ENCODE results near the gene MOCS1. TPM values are rescaled to one million over a fixed set of nuclear protein-coding genes. Genes with fewer than 3 reads are reported as not detected.
"Not testable (repeated sequence)": the region's sequence is repeated elsewhere in the genome, so short reads cannot be mapped to it uniquely, and the experiment has no call there.

The MOCS1 gene
- total and polyA plus RNA-seq, 2 donors: 1.7 to 4.2 TPM

DNA sequence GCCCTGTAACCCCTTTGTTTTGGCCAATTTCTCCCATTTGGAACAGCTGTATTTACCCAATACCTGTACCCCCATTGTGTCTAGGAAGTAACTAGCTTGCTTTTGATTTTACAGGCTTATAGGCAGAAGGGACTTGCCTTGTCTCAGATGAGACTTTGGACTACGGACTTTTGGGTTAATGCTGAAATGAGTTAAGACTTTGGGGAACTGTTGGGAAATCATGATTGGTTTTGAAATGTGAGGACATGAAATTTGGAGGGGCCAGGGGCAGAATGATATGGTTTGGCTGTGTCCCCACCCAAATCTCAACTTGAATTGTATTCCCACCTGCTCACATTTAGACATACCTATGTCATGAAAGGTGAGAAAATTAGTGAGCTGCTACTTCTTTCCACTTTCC is 38.5 kb upstream of the MOCS1 start:
- H3K4me1 ChIP-seq (ENCODE audit: control insufficient read depth in 2 of 2, insufficient read depth in 2 of 2, low read length in 2 of 2); DNase-seq (ENCODE audit: low read depth in 6 of 9, low spot score in 9 of 9); H3K27me3 ChIP-seq (ENCODE audit: control insufficient read depth in 2 of 2, insufficient read depth in 1 of 2, low read length in 1 of 2); H3K4me3 ChIP-seq (ENCODE audit: low read length in 2 of 2); H3K27ac ChIP-seq (ENCODE audit: low read depth in 1 of 2, low read length in 1 of 2); H3K36me3 ChIP-seq (ENCODE audit: control insufficient read depth in 2 of 2, insufficient read depth in 2 of 2, low read length in 1 of 2); H3K9me3 ChIP-seq (ENCODE audit: control insufficient read depth in 2 of 2, insufficient read depth in 1 of 2, low read length in 1 of 2): not testable (repeated sequence)
- WGBS: 98% methylated on average over 1 of the region's 1 CpG

GRCh38 chr6:39971131-39971530 is 36.9 kb upstream of the MOCS1 start:
- 92% methylated on average over 5 of the region's 5 CpGs for whole genome bisulfite sequencing
- H3K9me3 ChIP-seq (ENCODE audit: control insufficient read depth in 2 of 2, insufficient read depth in 1 of 2, low read length in 1 of 2); H3K4me3 ChIP-seq (ENCODE audit: low read length in 2 of 2); DNase-seq (ENCODE audit: low read depth in 6 of 9, low spot score in 9 of 9); H3K27ac ChIP-seq (ENCODE audit: low read depth in 1 of 2, low read length in 1 of 2); H3K4me1 ChIP-seq (ENCODE audit: control insufficient read depth in 2 of 2, insufficient read depth in 2 of 2, low read length in 2 of 2); H3K36me3 ChIP-seq (ENCODE audit: control insufficient read depth in 2 of 2, insufficient read depth in 2 of 2, low read length in 1 of 2); H3K27me3 ChIP-seq (ENCODE audit: control insufficient read depth in 2 of 2, insufficient read depth in 1 of 2, low read length in 1 of 2): not testable (repeated sequence)

DNA sequence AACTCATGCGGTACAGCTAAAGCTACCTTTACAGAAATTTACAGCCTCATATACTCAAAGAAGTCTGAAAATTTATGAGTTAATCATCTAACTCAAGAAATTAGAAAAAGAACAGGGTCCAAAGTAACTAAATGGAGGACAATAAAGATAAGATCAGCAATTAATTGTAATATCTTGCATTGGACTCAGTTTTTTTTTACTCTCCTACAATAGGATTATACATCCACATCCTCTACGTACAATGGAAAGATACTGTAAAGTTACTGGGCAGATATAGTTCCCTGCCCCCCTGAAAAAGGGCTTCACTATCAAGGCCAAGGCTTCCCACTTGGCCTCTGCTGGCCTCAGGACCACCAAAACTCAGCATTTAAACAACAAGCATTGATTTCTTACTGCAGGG is 31.5 kb upstream of the MOCS1 start:
- no peaks in the 10 kb centered on the region for H3K9me3 ChIP-seq (ENCODE audit: control insufficient read depth in 2 of 2, insufficient read depth in 1 of 2, low read length in 1 of 2)
- WGBS: 97% methylated on average over 2 of the region's 2 CpGs
- H3K4me3 ChIP-seq (ENCODE audit: low read length in 2 of 2): no peak overlapping the region
- no peak for DNase-seq (ENCODE audit: low read depth in 6 of 9, low spot score in 9 of 9)
- H3K27ac ChIP-seq (ENCODE audit: low read depth in 1 of 2, low read length in 1 of 2): no peak overlapping the region
- no peaks in the 10 kb centered on the region for H3K4me1 ChIP-seq (ENCODE audit: control insufficient read depth in 2 of 2, insufficient read depth in 2 of 2, low read length in 2 of 2)
- H3K27me3 ChIP-seq (ENCODE audit: control insufficient read depth in 2 of 2, insufficient read depth in 1 of 2, low read length in 1 of 2): peaks cover 3 to 6% of the 10 kb centered on the region in 2 donors
- no peaks in the 10 kb centered on the region for H3K36me3 ChIP-seq (ENCODE audit: control insufficient read depth in 2 of 2, insufficient read depth in 2 of 2, low read length in 1 of 2)

- no peaks in the 10 kb centered on the region for H3K36me3 ChIP-seq (ENCODE audit: control insufficient read depth in 2 of 2, insufficient read depth in 2 of 2, low read length in 1 of 2)
- WGBS: 50% methylated on average over 2 of the region's 2 CpGs
- no peaks in the 10 kb centered on the region for H3K9me3 ChIP-seq (ENCODE audit: control insufficient read depth in 2 of 2, insufficient read depth in 1 of 2, low read length in 1 of 2)
- H3K27me3 ChIP-seq (ENCODE audit: control insufficient read depth in 2 of 2, insufficient read depth in 1 of 2, low read length in 1 of 2): peaks cover 3% of the 10 kb centered on the region in 2 donors
- no peaks in the 10 kb centered on the region for H3K4me1 ChIP-seq (ENCODE audit: control insufficient read depth in 2 of 2, insufficient read depth in 2 of 2, low read length in 2 of 2)
- H3K4me3 ChIP-seq (ENCODE audit: low read length in 2 of 2): no peak overlapping the region
- no peak for DNase-seq (ENCODE audit: low read depth in 6 of 9, low spot score in 9 of 9)
- H3K27ac ChIP-seq (ENCODE audit: low read depth in 1 of 2, low read length in 1 of 2): no peak overlapping the region
Observed at GRCh38 chr6:39964530-39964929, 30.3 kb upstream of the MOCS1 start.

GRCh38 chr6:39964094-39964493 is 29.8 kb upstream of the MOCS1 start:
- no peak overlapping the region for H3K27ac ChIP-seq (ENCODE audit: low read depth in 1 of 2, low read length in 1 of 2)
- peaks cover 3% of the 10 kb centered on the region in 2 donors for H3K27me3 ChIP-seq (ENCODE audit: control insufficient read depth in 2 of 2, insufficient read depth in 1 of 2, low read length in 1 of 2)
- H3K36me3 ChIP-seq (ENCODE audit: control insufficient read depth in 2 of 2, insufficient read depth in 2 of 2, low read length in 1 of 2): no peaks in the 10 kb centered on the region
- H3K4me3 ChIP-seq (ENCODE audit: low read length in 2 of 2): no peak overlapping the region
- 71% methylated on average over 6 of the region's 6 CpGs for WGBS
- no peaks in the 10 kb centered on the region for H3K4me1 ChIP-seq (ENCODE audit: control insufficient read depth in 2 of 2, insufficient read depth in 2 of 2, low read length in 2 of 2)
- DNase-seq (ENCODE audit: low read depth in 6 of 9, low spot score in 9 of 9): no peak
- no peaks in the 10 kb centered on the region for H3K9me3 ChIP-seq (ENCODE audit: control insufficient read depth in 2 of 2, insufficient read depth in 1 of 2, low read length in 1 of 2)

- H3K27ac ChIP-seq (ENCODE audit: low read depth in 1 of 2, low read length in 1 of 2): no peak overlapping the region
- no peaks in the 10 kb centered on the region for H3K4me1 ChIP-seq (ENCODE audit: control insufficient read depth in 2 of 2, insufficient read depth in 2 of 2, low read length in 2 of 2)
- H3K27me3 ChIP-seq (ENCODE audit: control insufficient read depth in 2 of 2, insufficient read depth in 1 of 2, low read length in 1 of 2): peaks cover 3% of the 10 kb centered on the region in 2 donors
- H3K36me3 ChIP-seq (ENCODE audit: control insufficient read depth in 2 of 2, insufficient read depth in 2 of 2, low read length in 1 of 2): no peaks in the 10 kb centered on the region
- H3K4me3 ChIP-seq (ENCODE audit: low read length in 2 of 2): no peak overlapping the region
- no peaks in the 10 kb centered on the region for H3K9me3 ChIP-seq (ENCODE audit: control insufficient read depth in 2 of 2, insufficient read depth in 1 of 2, low read length in 1 of 2)
- DNase-seq (ENCODE audit: low read depth in 6 of 9, low spot score in 9 of 9): no peak
- 93% methylated on average over 4 of the region's 4 CpGs for WGBS
Observed at GRCh38 chr6:39962831-39963230, 28.6 kb upstream of the MOCS1 start.

- 82% methylated on average over 5 of the region's 5 CpGs for WGBS
- Histone ChIP-seq H3K36me3 (ENCODE audit: control insufficient read depth in 2 of 2, insufficient read depth in 2 of 2, low read length in 1 of 2) (no peaks in the 10 kb centered on the region), H3K4me3 (ENCODE audit: low read length in 2 of 2) (no peak overlapping the region), H3K27me3 (ENCODE audit: control insufficient read depth in 2 of 2, insufficient read depth in 1 of 2, low read length in 1 of 2) (peaks cover 0 to 3% of the 10 kb centered on the region in 2 donors), H3K27ac (ENCODE audit: low read depth in 1 of 2, low read length in 1 of 2) (no peak overlapping the region), H3K4me1 (ENCODE audit: control insufficient read depth in 2 of 2, insufficient read depth in 2 of 2, low read length in 2 of 2) (no peaks in the 10 kb centered on the region), H3K9me3 (ENCODE audit: control insufficient read depth in 2 of 2, insufficient read depth in 1 of 2, low read length in 1 of 2) (no peaks in the 10 kb centered on the region)
- no peak for DNase-seq (ENCODE audit: low read depth in 6 of 9, low spot score in 9 of 9)
Observed at GRCh38 chr6:39961178-39961577, 26.9 kb upstream of the MOCS1 start.

- DNase-seq (ENCODE audit: low read depth in 6 of 9, low spot score in 9 of 9): no peak
- Histone ChIP-seq H3K4me3 (ENCODE audit: low read length in 2 of 2) (no peak overlapping the region), H3K27me3 (ENCODE audit: control insufficient read depth in 2 of 2, insufficient read depth in 1 of 2, low read length in 1 of 2) (no peaks in the 10 kb centered on the region), H3K27ac (ENCODE audit: low read depth in 1 of 2, low read length in 1 of 2) (no peak overlapping the region), H3K36me3 (ENCODE audit: control insufficient read depth in 2 of 2, insufficient read depth in 2 of 2, low read length in 1 of 2) (no peaks in the 10 kb centered on the region), H3K9me3 (ENCODE audit: control insufficient read depth in 2 of 2, insufficient read depth in 1 of 2, low read length in 1 of 2) (peaks cover 0 to 2% of the 10 kb centered on the region in 2 donors), H3K4me1 (ENCODE audit: control insufficient read depth in 2 of 2, insufficient read depth in 2 of 2, low read length in 2 of 2) (no peaks in the 10 kb centered on the region)
- WGBS: 92% methylated on average over 2 of the region's 2 CpGs
Observed at GRCh38 chr6:39958947-39959346, 24.7 kb upstream of the MOCS1 start.

DNA sequence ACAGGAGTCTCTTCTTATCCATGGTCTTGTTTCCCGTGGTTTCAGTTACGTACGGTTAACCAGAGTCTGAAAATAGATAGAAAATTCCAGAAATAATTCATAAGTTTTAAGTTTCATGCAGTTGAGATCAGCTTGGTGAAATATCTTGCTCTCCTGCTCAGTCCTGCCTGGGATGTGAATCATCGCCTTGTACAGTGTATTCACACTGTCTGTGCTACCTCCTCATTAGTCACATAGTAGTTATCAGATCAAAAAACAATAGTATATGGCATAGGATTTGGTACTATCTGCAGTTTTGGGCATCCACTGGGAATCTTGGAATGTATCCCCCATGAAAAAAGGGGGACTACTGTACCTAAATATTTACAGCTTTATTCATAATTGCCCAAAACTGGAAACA is 22.7 kb upstream of the MOCS1 start:
- H3K27ac ChIP-seq (ENCODE audit: low read depth in 1 of 2, low read length in 1 of 2): no peak overlapping the region
- WGBS: 95% methylated on average over 4 of the region's 4 CpGs
- H3K9me3 ChIP-seq (ENCODE audit: control insufficient read depth in 2 of 2, insufficient read depth in 1 of 2, low read length in 1 of 2): peaks cover 0 to 2% of the 10 kb centered on the region in 2 donors
- no peaks in the 10 kb centered on the region for H3K36me3 ChIP-seq (ENCODE audit: control insufficient read depth in 2 of 2, insufficient read depth in 2 of 2, low read length in 1 of 2)
- H3K4me1 ChIP-seq (ENCODE audit: control insufficient read depth in 2 of 2, insufficient read depth in 2 of 2, low read length in 2 of 2): no peaks in the 10 kb centered on the region
- no peak for DNase-seq (ENCODE audit: low read depth in 6 of 9, low spot score in 9 of 9)
- no peak overlapping the region for H3K4me3 ChIP-seq (ENCODE audit: low read length in 2 of 2)
- no peaks in the 10 kb centered on the region for H3K27me3 ChIP-seq (ENCODE audit: control insufficient read depth in 2 of 2, insufficient read depth in 1 of 2, low read length in 1 of 2)

DNA sequence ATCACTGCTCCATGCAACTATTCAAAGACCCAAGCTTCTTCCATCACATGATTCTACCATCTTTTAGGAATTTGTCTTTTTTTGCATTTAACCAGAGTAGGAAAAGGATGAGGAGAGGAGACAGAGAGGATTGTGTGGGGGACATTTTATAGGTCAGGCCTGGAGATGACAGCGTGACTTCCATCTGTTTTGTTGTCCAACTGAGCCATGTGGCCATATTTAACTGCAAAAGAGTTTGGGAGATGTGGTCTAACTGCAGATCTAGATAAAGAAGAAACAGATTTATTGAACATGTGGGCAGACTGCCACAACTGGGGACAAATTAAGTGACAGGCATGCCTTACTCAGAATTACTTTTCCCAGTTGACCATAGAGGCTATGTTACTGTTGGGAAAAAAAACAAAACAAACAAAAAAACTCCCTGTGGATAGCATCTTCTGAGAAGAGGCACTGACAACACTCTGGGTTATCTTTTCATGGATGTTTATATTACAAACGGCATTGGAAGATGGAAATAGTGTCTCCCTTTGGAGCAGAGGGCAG is 18.9 kb upstream of the MOCS1 start:
- no peak overlapping the region for H3K27ac ChIP-seq (ENCODE audit: low read depth in 1 of 2, low read length in 1 of 2)
- H3K4me3 ChIP-seq (ENCODE audit: low read length in 2 of 2): no peak overlapping the region
- peaks cover 0 to 2% of the 10 kb centered on the region in 2 donors for H3K9me3 ChIP-seq (ENCODE audit: control insufficient read depth in 2 of 2, insufficient read depth in 1 of 2, low read length in 1 of 2)
- H3K4me1 ChIP-seq (ENCODE audit: control insufficient read depth in 2 of 2, insufficient read depth in 2 of 2, low read length in 2 of 2): no peaks in the 10 kb centered on the region
- H3K36me3 ChIP-seq (ENCODE audit: control insufficient read depth in 2 of 2, insufficient read depth in 2 of 2, low read length in 1 of 2): no peaks in the 10 kb centered on the region
- H3K27me3 ChIP-seq (ENCODE audit: control insufficient read depth in 2 of 2, insufficient read depth in 1 of 2, low read length in 1 of 2): peaks cover 0 to 2% of the 10 kb centered on the region in 2 donors
- WGBS: 86% methylated on average over 2 of the region's 2 CpGs
- DNase-seq (ENCODE audit: low read depth in 6 of 9, low spot score in 9 of 9): no peak

Data from thymus (tissue), 11 donors.